HEK293 (cell line): ENCODE measurements around the gene PSMD2.

ENCODE experiments used
- CTCF ChIP-seq: fragments of 450-650 bp; formaldehyde crosslinking; IDR thresholded peaks from 2 replicates; pipeline ENCODE4 v1.5.1; 2016; ENCODE audit warnings: missing biosample characterization, missing genetic modification characterization
- PATZ1 ChIP-seq: fragments of 450-650 bp; formaldehyde crosslinking; IDR thresholded peaks from 2 replicates; pipeline ENCODE4 v1.5.1; 2016; ENCODE audit warnings: missing biosample characterization, missing genetic modification characterization
- ZEB2 ChIP-seq: fragments of 450-650 bp; formaldehyde crosslinking; IDR thresholded peaks from 2 replicates; pipeline ENCODE4 v1.5.1; 2016; ENCODE audit warnings: missing biosample characterization, missing genetic modification characterization
- ZNF169 ChIP-seq: fragments of 450-650 bp; formaldehyde crosslinking; IDR thresholded peaks from 2 replicates; pipeline ENCODE4 v1.5.1; 2016; ENCODE audit warnings: missing biosample characterization, missing genetic modification characterization
- ZNF274 ChIP-seq, 2 experiments: fragments of 200-500 bp in 1 of 2; fragments of 450-650 bp in 1 of 2; sonication (Bioruptor generic) in 1 of 2; formaldehyde crosslinking in 1 of 2; IDR thresholded peaks; 2 replicates each; pipeline versions ENCODE4 v1.5.1 to v1.6.1; 2014 to 2016; ENCODE audit warnings: borderline replicate concordance in 1 of 2, inconsistent platforms in 1 of 2, low read length in 1 of 2, missing biosample characterization in 1 of 2, missing genetic modification characterization in 1 of 2
- ZNF549 ChIP-seq: fragments of 450-650 bp; IDR thresholded peaks from 2 replicates; pipeline ENCODE4 v1.5.1; 2018; ENCODE audit warnings: missing biosample characterization, missing genetic modification characterization, mild to moderate bottlenecking, inconsistent platforms, moderate library complexity
- ZNF626 ChIP-seq: fragments of 450-650 bp; sonication (Bioruptor Pico); formaldehyde crosslinking; IDR thresholded peaks from 2 replicates; pipeline ENCODE4 v1.5.1; 2018; ENCODE audit warnings: missing biosample characterization, missing genetic modification characterization, inconsistent platforms
- TF ChIP-seq, protein P1 (sequence below): fragments of 450-650 bp; formaldehyde crosslinking; IDR thresholded peaks from 2 replicates; pipeline ENCODE4 v1.5.1; 2016; ENCODE audit warnings: missing biosample characterization, missing genetic modification characterization, low read depth

GRCh38 chr3:184305577-184305976, 6.5 kb downstream of the PSMD2 start:
- TF ChIP-seq ZNF626 (tag by site-specific recombination) (no peak), ZNF549 (no peak), PATZ1 (tag by site-specific recombination) (no peak), CTCF (tag by site-specific recombination) (no peak), ZNF274 (IDR thresholded peaks at IDR 0.05; ENCODE audit: low read length) (no peak), ZNF274 (tag by site-specific recombination; IDR thresholded peaks at IDR 0.05; ENCODE audit: borderline replicate concordance) (no peak), ZEB2 (tag by site-specific recombination) (no peak), ZNF169 (tag by site-specific recombination) (no peak)
- TF ChIP-seq, protein P1, sequence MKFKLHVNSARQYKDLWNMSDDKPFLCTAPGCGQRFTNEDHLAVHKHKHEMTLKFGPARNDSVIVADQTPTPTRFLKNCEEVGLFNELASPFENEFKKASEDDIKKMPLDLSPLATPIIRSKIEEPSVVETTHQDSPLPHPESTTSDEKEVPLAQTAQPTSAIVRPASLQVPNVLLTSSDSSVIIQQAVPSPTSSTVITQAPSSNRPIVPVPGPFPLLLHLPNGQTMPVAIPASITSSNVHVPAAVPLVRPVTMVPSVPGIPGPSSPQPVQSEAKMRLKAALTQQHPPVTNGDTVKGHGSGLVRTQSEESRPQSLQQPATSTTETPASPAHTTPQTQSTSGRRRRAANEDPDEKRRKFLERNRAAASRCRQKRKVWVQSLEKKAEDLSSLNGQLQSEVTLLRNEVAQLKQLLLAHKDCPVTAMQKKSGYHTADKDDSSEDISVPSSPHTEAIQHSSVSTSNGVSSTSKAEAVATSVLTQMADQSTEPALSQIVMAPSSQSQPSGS (tag by site-specific recombination) = no peak
